ENCODE data around the gene CDA.
A peak's percentile ranks its signal among the peaks of the same experiment; 100 is the strongest.

The CDA gene

DNA sequence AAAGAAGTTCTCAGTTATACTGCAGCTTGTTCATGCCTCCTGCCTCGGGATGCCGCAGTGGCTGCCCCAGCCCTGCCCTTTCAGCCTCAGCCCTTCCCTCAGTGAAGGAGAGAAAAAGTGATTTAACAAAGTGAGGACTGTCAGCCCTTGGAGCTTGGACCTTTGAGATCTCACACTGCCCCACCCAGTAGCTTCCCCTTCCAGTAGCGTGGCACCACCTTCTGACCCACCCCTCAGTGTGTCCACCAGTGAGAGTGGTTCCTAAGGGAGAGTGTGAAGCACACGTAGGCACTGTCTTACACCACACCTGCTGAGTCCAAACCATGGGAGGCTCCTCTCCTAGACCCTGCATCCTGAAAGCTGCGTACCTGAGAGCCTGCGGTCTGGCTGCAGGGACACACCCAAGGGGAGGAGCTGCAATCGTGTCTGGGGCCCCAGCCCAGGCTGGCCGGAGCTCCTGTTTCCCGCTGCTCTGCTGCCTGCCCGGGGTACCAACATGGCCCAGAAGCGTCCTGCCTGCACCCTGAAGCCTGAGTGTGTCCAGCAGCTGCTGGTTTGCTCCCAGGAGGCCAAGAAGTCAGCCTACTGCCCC, at the start of gene CDA:
Gene CDA, plus strand, starts transcription at position 464 of the 592 bp plus-strand sequence. Its CDS starts 33 bp downstream, at position 497.
- DNase-seq (ENCODE audit: low read depth in 2 of 2), result no peak

GRCh38 chr1:20540281-20540680, 48.6 kb upstream of the CDA start:
- DNase-seq (ENCODE audit: low read depth in 2 of 2), result no peak

DNA sequence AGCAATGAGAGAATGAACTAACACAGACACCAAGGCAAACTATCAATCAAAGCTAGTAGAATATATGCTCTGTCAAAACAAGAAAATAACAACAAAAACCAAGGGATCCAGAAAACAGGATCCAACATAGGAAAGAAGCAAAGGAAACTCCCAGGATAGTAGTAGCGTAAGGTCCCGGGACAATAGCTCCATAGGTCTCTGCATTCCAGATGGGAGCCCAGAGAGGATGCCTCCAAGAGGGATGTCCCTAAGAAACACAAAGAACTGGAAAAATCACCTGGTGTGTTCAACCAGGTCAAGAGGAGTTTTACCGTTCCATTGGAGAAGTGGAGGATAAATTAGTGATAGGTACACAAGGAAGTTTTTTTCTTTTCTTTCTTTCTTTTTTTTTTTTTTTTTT, 42.3 kb upstream of the CDA start:
- no peak for DNase-seq (ENCODE audit: low read depth in 2 of 2)

GRCh38 chr1:20551161-20551560, 37.7 kb upstream of the CDA start:
- no peak for DNase-seq (ENCODE audit: low read depth in 2 of 2)

- no peak for DNase-seq (ENCODE audit: low read depth in 2 of 2)
Observed at GRCh38 chr1:20551945-20552727, 36.8 kb upstream of the CDA start, which contains the start of gene FAM43B. TSS of gene FAM43B (plus strand) at chr1:20552573. CDS start at chr1:20552974, 401 bp downstream.

DNA sequence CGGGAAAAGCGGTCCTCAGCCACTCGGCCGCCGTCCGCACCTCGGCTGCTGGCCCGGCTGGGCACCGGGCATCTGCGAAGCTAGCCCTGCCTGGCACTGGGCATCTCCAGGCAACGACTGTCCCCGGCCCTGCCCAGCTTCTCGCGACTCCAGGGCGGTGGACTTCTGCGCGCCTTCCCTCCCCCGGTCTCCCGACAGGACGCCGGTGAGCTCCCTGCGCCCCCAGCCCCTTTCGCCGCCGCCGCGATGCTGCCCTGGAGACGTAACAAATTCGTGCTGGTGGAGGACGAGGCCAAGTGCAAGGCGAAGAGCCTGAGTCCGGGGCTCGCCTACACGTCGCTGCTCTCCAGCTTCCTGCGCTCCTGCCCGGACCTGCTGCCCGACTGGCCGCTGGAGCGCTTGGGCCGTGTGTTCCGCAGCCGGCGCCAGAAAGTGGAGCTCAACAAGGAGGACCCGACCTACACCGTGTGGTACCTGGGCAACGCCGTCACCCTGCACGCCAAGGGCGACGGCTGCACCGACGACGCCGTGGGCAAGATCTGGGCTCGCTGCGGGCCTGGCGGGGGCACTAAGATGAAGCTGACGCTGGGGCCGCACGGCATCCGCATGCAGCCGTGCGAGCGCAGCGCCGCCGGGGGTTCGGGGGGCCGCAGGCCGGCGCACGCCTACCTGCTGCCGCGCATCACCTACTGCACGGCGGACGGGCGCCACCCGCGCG, 36.0 kb upstream of the CDA start:
- no peak for DNase-seq (ENCODE audit: low read depth in 2 of 2)

DNA sequence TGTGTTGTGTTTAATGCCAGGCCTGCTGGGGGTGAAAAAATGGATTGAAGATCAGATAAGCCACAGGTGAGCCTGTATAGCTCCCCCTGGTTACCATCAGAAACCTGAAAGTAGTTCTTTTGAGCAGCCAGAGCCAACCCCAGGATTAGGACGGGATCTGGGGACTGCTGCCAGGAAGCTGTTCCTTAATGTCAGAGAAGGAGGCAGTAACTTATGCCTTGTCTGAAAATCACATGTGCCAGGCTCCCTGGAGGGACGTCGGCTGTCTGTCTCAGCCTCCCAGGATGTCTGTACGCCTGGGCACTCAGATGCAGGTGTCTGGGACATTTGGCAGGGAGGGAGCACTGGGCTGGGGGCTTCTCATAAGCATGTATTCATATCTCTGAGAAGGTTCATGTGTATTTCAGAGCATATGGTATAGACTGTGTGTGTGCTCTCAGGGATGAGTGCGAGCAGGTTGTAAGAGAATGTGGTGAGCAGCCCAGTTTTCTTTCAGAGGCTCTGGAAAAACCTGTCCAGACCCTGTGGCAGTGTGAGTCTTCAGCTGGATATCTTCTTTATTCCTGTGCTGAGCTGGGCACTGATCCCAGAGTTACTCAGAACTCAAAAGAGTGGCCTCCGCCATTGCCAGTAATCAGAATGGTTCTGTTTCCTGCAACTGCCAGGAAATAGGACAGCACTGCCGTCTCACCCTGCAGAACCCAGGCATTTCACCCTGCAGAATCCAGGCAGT, 33.7 kb upstream of the CDA start:
- DNase-seq (ENCODE audit: low read depth in 2 of 2), result no peak

DNA sequence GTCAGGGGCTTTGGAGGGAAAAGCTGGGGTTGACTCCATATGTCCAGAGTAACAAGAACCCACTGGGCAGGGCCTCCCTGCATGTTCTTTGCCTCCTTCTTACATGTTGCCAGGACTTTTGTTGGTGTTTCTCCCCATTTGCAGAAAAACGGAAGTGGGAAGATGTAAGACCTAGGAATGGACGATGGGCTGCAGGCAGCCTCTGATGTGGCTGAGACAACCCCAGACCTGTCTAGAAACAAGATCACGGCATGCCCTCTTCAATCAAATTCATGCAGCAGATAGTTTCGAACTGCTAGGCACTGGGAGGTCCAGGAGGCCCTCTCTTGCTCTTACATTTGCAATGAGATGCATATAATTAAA, 33.2 kb upstream of the CDA start:
- no peak for DNase-seq (ENCODE audit: low read depth in 2 of 2)

DNA sequence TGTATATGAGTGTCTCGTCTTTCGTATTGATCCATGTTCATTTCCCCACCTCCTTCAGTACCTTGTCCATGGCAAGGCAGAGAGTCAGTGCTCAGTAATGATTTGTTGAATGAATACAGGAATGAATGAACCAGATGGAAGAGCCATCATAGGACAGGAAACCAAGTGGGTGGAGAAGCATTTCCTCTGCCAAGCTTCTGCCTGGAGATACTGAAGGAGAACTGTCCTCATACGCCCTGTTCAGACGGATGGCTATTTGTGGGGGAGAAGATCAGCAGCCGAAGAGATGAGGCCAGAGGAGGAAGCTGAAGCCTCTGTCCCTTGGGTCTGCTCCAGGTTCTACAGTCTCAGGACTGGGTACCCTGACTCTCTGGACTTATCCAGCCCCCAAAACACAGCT, 30.7 kb upstream of the CDA start:
- no peak for DNase-seq (ENCODE audit: low read depth in 2 of 2)

- no peak for DNase-seq (ENCODE audit: low read depth in 2 of 2)
Observed at GRCh38 chr1:20560966-20561365, 27.9 kb upstream of the CDA start.

DNA sequence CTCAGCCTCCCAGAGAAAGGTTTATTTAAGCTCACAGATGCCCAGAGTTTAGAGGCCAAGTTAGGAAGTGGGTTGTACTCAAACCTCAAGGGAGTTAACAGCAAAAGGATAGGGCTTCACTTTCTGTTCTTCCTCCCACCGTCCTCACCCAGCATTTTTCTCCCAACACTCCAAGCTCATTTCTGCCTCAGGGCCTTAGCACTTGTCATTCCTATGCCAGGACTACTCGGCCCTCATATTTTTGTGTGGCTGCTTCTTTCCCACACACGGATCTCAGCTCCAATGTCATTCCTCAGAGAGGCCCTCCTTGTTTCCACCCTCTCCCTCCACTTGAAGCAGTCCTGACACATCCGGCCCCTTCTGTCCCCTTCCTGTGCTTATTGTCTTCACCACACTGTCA, 23.7 kb upstream of the CDA start:
- no peak for DNase-seq (ENCODE audit: low read depth in 2 of 2)

DNA sequence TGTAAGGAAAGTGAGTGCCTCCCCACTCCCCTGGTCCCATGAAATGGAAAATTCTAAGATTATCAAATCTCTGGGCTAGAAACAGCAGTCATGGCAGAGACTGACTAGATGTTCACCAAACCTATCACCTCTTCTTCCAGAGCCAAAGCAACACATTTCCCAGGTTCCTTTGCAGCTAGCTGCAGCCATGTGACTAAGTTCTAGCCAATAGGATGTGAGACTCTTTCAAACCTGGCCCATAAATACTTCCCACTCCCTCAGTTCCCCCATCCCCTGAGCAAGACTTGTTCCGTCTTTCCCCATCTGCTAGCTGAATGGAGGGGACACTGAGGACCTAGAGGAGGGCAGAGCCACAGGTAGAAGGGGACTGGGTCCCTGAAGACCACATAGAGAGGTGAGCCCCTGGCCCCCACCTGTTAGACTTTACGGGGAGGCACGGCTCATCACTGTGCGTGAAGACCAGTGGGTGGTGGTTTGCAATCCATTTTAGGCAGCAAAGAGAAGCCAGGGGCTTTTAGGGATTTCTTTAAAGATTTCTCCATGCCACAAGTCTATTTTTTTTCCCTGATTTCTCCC, 19.3 kb upstream of the CDA start:
- no peak for DNase-seq (ENCODE audit: low read depth in 2 of 2)

- no peak for DNase-seq (ENCODE audit: low read depth in 2 of 2)
Observed at GRCh38 chr1:20571427-20571826, 17.5 kb upstream of the CDA start.

GRCh38 chr1:20573987-20574386, 14.9 kb upstream of the CDA start:
- no peak for DNase-seq (ENCODE audit: low read depth in 2 of 2)

DNA sequence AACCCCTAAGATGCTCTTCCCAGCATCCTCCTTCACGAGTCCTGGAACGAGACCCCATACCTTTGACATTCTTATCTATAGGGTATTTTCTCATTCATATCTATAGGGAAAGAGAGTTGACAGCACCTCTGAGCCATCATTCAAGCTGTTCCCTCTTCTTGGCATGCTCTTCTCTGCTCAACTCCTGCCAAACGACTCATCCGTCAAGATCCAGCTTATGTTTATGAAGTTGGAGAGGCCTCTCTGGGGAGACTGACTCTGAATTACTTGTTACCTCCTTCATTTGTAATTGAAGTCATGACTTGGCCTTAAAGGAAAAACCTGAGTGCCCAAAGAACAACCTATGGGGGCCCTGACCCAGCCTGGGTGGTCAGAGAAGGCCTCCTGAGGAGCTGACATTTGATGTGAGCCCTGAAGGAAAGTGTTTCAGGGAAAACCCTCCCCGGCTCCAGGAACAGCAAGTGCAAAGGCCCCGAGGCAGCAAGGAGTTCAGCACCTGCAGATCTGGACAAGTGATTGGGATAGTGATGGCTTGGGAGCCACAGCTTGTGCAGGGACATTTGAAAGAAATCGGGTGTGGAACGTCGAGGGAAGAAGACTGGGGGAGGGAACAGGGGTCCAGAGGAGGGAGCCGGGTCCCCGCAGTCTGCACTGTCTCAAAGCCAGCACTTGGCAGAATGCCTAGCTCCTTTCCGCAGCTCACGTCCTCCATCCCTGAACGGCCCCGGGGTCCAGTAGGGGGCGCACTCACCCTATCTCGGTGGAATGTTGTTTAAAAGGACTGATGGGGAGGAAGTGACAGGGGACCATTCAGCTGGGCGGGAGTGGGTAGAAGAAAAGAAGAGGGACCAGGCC, 14.0 kb upstream of the CDA start:
- DNase-seq (ENCODE audit: low read depth in 2 of 2), result peak; percentile 36 to 76

GRCh38 chr1:20575541-20576336, 13.2 kb upstream of the CDA start:
- no peak for DNase-seq (ENCODE audit: low read depth in 2 of 2)

GRCh38 chr1:20578062-20578461, 10.8 kb upstream of the CDA start:
- DNase-seq (ENCODE audit: low read depth in 2 of 2), result no peak

DNA sequence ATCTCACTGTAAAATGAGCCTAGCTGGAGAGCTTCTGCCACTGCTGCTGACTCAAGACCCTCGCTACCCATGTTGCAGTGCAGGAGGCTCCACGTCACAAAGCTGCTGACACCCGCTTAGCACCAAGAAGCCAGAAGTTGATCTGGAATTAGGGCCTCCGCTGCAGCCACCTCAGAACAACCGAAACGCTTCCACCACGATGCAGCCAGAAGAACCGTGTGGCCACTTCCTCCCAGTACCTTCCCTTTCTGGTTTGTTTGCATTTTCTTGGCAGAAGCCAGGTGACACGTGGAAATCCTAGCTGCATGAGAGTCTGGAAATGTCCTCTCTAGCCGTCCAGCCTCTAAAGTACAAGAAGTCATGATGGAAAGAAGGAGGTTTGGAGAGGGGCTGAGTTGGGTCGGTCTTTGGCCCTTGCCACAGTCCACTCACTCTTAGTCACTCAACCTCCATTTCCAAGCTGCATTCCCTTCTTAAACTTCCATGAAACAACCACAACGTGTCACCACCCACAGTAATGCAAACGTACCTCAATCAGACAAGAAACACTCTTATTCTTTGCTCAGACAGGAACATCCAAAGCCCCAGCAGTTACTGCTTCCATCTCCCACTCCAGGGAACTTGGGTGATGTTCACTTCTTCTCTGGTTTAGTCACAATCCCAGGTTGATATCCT, 10.0 kb upstream of the CDA start:
- no peak for DNase-seq (ENCODE audit: low read depth in 2 of 2)

DNA sequence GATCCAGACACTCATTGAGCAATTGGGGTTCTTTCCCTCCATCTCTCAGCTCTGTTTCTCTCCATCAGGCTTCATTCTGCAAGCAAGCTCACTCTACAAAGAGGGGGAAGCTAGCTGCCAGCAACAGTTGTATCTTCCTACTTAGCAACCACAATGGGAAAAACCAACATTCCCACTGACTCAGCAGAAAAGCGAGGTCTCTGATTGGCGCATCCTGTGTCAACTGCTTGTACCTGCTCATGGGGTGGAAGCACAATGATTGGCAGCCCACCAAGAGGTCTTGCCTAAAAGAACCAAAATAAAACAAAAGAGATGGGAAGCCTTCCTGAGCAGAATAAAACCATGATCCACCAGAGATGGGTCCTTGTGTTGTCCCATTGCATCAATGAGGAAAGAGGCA, 4.0 kb upstream of the CDA start:
- no peak for DNase-seq (ENCODE audit: low read depth in 2 of 2)
